ENCODE data around the gene XRCC1. TPM values are rescaled to one million over a fixed set of nuclear protein-coding genes. Genes with fewer than 3 reads are reported as not detected.
"Not testable (repeated sequence)": the region's sequence is repeated elsewhere in the genome, so short reads cannot be mapped to it uniquely, and the experiment has no call there.

The XRCC1 gene
- total RNA-seq, 1 donor from 2014 or later, result 18.4 TPM

DNA sequence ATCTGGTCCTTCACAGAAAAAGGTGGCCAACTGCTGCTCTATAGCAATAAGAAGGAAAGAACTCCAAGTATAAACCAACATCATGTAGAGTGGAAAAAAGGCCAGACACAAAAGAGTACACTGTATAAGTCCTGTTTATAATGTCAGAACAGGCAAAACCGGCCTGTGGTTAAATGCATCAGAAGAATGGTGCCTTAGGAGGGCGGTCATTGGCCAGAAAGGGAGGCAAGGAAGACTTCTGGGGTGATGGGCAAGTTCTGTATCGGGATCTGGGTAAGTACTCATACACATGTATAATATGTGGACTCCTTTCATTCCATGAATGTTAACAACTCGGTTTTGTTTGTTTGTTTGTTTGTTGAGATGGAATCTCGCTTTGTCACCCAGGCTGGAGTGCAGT, 52.4 kb downstream of the XRCC1 start:
- DNase-seq (ENCODE audit: low read depth, low spot score), result no peak

DNA sequence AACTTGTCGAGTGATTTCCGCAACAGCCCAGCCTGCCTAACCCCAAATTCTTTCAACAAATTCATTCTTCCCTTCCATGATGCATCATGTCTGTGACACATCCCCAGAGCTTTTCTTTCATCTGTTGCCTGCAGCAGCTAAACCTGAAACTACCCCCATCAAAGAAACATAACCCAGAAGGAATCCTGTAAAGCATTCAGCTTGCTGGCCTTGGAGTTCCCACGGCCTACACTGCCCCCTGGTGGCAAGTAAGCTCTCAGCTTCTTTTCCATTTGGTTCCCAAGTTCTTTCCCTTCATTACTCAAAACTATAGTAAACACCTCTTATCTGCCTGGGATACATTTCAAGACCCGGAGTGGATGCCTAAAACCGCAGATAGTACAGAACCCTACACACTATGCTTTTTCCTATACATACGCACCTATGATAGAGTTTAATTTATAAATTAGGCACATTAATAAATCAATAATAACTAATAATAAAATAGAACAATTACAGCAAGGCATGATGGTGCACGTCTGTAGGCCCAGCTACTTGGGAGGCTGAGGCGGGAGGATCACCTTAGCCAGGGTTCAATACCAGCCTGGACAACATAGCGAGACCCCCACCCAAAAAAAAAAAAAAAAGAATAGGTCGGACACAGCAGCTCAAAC, 55.8 kb downstream of the XRCC1 start:
- peak; percentile 57 for DNase-seq (ENCODE audit: low read depth, low spot score)

DNA sequence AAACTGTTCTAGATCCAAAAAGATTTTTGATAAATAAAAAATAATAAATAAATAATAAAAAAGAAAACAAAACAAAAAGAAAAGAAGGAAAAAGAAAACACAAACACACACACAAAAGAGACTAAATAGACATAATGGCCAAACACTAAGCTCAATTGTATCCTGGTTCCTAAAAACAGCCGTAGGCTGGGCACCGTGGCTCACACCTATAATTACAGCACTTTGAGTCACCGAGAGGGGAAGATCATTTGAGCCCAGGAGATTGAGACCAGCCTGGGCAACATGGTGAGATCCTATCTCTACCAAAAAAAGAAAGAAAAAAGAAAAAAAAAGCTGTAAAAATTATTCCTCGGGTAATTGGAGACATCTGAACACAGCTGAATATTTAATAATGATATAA, 57.3 kb downstream of the XRCC1 start:
- no peak for DNase-seq (ENCODE audit: low read depth, low spot score)

DNA sequence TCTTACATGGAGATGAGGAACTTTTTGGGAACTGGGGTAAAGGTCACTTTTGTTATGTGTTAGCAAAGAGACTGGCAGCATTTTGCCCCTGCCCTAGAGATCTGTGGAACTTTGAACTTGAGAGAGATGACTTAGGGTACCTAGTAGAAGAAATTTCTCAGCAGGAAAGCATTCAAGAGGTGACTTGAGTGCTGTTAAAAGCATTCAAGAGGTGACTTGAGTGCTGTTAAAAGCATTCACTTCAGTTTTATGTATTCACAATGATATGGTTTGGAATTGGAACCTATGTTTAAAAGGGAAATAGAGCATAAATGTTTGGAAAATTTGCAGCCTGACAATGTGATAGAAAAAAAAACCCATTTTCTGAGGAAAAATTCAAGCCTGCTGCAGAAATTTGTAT, 62.9 kb downstream of the XRCC1 start:
- DNase-seq (ENCODE audit: low read depth, low spot score), result not testable (repeated sequence)

DNA sequence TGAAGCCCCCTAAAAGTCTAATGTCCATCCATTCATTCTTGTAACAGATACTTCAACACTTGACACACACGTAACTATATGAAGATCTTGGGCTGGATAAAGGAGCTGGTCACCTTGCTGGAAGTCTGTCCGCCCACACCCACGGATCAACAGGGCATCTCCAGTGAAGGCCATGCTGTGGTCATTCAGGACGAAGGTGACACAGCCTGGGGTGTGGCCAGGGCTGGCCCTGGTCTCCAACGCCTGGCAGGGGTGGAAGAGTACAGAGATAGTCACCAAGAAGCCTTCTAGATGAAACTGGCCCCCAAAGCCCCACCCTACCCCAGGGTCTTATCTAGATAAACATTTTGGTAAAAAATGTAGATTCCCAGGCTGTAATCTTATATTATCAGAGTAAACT, 64.0 kb downstream of the XRCC1 start:
- no peak for DNase-seq (ENCODE audit: low read depth, low spot score)

DNA sequence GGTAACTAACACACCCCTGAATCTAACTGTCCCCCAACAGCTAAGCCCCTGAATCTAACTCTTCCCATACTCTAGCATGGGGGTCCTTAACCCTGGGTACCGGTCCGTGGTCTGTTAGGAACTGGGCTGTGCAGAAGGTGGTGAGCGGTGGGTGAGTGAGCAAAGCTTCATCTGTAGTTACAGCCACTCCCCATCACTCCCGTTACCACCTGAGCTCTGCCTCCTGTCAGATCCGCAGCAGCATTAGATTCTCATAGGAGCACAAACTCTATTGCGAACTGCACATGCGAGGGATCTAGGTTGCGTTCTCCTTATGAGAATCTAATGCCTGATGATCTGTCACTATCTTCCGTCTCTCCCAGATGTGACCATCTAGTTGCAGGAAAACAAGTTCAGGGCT, 64.6 kb downstream of the XRCC1 start:
- DNase-seq (ENCODE audit: low read depth, low spot score), result no peak

DNA sequence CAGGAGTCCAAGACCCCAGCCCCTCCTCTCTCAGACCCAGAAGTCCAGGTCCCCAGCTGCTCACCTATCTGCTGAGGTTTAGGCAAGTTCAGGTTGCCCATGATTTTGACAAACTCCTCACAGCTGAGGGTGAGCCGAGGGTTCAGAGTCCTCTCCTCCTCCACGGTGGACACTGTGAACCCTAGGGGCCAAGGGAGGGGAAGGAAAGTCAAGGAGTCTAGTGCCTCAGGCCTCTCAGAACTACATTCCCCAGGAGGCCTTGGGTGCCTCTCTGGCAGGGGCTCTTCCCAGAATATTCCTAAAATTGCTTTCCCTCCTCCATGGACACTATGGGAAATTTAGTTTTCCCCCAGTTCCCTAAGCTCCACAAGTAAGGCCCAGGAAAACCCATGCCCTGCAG, 67.4 kb downstream of the XRCC1 start:
- no peak for DNase-seq (ENCODE audit: low read depth, low spot score)

DNA sequence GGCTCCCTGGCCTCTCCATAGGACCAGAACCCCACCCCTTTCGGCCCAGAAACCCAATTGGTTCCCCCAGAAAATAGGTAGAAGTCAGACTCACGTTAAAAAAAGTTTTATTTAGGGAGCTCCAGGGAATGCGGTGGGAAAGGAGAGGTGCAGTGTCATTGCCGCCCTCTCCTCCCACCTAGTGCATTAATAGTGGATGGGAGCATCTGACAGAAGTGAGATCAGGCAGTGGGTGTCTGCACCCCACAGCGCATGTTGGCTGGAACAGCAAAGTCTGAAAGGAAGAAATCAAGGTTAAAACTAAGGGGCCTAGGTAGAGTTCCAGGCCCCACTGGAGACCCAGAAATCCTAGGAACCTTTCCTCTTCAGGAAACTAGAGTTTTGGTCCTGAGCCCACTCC, 68.7 kb downstream of the XRCC1 start:
- no peak for DNase-seq (ENCODE audit: low read depth, low spot score)

DNA sequence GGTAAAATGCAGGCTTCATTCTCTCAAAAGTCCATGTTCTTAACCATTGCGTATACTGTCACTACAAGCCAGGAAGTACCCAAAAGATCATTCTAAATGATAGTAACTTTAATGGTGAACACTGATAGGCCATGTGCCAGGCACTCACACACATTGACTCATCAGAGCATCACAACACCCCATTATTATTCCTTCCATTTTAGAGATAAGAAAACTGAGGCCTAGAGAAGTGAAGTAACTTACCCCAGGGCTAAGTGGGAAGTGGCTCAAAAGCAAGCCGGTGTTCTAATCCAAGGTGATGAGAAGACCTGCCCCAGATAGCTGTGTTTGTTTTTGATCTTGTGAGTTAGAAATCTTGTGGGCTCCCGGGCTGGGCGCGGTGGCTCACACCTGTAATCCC, 69.4 kb downstream of the XRCC1 start:
- no peak for DNase-seq (ENCODE audit: low read depth, low spot score)

DNA sequence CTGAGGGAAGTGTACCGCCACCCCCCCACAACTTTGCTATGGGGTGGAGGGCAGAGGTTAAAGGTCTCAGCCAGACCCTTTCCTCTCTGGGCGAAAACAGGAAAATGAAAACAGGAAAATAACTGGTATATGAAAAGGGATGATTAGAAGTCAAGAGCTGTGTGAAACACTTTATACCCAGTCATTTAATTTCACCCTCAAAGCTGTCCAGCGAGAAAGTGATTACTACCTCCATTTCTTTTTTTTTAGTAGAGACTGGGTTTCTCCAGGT, 70.2 kb downstream of the XRCC1 start:
- DNase-seq (ENCODE audit: low read depth, low spot score), result no peak

DNA sequence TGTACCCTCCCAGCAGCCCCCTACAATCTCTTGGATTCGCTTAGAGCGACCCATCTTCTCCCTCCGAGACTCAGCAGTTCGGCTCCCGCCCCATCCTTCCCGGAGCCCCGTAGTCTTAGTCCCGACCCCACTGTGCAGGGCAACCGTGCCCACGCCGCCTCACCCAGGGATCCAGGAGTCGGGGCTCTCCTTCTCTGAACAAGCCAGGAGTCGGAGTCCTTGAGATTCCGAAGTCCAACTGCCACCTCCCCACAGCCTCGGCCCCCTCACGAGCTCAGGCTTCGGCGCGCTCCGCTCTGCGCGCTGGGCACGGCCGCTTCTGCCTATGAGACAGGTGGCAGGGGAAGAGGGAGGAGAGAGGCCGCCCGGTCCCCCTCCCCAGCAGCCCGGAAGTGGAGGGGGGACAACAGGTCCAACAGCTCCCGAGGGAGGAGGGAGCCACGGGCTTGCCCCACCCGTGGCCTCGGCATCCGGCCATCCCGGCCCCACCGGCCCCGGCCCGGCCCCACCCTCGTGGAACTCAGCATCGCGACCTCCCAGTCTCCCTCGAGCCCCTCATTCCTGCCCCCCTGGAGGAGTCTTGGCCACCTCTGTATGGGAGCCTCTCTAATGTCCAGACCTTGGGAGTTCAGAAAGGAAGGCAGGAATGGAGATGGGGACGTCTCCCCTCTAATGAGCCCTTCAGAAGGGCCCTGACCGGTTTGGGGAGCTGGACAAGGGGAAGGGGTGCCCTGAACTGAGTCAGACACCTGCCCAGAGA, 70.7 kb downstream of the XRCC1 start, which contains the start of gene PHLDB3:
Gene PHLDB3 (minus strand): TSS at position 321 of the 760 bp plus-strand sequence. CDS start 628 bp downstream, outside the sequence.
- no peak for DNase-seq (ENCODE audit: low read depth, low spot score)

DNA sequence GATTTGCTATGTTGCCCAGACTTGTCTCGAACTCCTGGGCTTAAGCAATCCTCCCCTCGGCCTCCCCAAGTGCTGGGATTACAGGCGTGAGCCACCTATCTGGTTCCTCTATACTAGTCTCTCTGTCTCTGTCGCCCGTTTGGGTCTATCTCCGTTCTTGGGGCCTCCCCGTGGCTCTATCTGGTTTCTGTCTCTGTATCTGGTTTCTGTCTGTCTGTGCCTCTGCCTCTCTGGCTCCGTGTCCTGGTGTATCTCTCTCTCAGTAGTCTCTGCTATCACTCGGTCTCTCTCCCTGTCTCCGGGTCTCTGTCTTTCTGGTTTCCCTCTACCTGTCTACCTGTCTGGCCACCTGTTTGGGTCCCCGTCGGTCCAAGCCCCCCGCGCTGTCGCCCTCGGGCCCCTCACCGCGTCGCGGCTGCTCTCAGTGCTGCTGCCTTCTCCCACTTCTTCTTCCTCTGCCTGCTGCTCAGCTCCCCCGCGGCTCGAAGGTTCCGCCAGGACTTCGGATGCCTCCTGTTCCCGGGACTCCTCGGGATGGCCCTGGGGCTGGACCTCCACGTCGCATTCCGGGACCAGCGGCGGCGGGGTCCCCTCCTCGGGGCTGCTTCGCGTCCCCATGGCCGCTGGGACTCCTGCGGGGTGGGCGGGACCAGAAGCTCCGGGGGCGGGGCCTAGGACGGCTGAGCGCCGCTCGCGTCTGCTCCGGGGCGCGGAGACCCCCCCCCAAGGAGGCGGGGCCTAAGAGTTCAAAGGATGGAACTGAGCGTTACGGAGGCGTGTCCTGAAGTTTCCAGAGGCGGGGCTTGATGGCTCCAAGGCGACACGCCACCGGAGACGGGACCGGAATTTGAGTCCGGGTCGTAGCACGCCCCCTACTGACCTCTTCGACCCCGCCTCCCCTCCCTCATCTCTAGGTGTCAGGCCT, 71.6 kb downstream of the XRCC1 start:
- peak; percentile 69 for DNase-seq (ENCODE audit: low read depth, low spot score)

DNA sequence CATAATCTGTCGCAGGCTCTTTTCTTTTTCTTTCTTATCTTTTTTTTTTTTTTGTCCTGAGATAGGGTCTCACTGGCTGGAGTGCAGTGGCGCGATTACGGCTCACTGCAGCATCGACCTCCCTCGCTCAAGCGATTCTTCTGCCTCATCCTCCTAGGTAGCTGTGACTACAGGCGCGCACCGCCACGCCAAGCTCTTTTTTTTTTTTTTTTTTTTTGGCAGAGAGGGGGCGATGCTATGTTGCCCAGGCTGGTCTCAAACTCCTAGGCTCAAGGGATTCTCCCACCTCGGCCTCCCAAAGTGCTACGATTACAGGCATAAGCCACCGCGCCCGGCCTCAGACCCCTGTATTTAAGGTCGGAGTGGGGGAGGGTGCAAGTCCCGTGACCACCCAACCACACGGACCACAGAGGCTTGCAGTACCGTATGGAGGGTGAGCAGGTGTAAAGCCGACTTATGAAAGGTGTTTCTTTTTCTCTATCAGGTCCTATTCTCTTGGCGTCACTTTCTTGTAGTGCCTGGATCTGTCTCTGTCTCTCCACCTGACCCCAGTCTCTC, 72.8 kb downstream of the XRCC1 start:
- no peak for DNase-seq (ENCODE audit: low read depth, low spot score)

DNA sequence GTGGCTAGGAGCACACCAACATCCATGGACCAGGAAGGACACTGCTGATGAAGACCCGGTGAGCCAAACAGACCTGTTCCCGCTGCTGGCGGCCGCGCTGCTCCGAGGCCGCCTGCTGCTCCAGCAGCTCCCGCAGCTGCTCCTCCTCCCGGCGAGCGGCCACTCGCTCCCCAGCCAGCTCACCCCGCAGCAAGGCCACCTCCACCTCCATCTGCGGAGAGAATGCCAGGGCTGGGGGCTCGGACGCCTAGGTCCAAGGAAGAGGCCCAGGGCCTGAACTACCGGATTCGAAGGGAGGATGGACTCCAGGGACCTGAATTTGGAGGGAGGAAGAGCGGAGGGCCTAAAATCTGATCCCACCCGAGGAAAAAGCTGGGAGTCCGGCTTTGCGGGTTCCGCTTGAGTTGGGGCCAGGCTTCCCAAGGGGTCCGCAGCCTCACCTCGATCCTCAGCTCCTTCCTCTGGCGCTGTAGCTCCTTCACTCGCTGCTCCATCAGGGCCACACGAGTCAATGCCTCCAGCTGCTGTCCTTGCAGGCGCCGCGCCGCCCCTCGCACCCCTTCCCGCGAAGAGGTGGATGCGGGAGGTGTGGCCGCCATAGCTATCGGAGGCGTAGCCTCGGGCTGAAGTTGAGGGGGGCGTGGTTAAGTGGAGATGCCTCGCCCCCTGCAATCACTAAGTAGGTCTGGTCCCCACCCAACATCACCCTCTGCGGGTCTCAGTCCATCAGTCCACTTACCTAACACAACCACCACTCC, 73.5 kb downstream of the XRCC1 start:
- no peak for DNase-seq (ENCODE audit: low read depth, low spot score)

DNA sequence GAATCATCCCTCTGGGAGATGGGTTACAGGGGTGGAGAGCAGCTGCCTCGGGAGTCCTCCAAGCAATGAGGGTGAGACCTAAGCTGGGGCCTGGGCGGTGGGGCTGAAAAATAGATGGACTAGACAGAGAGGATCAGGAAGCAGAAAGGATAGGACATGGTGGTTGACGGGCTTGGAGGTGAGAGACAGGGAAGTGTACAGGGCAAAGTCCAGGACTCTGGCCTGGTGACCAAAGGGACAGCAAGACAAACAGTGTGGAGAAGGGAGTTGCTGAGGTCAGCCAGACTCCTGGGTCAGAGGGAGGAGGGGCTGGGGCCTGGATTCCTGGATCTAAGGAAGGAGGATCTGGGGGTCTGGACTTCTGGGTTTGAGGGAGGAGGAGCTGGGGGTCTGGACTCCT, 76.3 kb downstream of the XRCC1 start:
- no peak for DNase-seq (ENCODE audit: low read depth, low spot score)

DNA sequence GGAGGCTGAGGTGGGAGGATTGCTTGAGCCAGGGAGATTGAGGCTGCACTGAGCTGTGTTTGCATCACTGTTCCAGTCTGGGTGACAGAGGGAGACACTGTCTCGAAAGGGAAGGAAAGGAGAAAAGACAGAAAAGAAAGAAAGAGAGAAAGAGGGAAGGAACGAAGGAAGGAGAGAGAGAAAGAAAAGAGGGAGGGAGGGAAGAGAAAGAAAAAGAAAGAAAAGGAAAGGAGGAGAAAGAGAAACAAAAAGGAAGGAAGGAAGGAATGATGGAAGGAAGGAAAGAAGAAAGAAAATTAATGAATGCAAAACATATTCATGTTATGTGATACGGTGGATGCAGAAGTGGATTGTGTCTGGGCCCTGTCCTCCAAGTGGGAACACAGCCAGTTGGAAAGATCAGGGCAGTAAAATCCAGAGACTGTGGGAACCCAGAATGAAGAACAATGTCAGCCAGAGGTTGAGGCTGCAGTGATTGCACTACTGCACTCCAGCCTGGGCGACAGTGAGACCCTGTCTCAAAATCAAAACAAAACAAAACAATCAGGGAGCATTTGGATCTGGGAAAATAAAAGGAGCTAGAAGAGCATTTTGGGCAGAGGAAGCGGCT, 77.0 kb downstream of the XRCC1 start:
- no peak for DNase-seq (ENCODE audit: low read depth, low spot score)

DNA sequence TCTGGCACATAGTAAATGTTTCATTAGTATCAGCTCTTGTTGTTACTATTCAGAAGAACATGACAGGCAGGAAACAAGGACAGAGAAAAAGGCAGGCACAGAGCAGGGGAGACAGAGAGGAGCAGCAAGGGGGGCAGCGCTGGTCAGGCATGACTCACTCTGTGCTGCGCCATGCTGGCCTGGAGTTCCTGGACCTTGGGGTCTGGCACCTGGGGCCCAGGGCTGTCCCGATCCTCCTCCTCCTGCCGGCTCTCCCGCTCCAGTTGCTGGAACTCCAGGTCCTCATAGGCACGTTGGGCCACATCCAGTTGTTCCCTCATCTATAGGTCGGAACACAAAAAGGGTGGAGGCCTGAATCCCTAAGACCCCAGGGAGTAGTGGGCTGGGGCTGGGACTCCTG, 78.4 kb downstream of the XRCC1 start:
- DNase-seq (ENCODE audit: low read depth, low spot score), result no peak

DNA sequence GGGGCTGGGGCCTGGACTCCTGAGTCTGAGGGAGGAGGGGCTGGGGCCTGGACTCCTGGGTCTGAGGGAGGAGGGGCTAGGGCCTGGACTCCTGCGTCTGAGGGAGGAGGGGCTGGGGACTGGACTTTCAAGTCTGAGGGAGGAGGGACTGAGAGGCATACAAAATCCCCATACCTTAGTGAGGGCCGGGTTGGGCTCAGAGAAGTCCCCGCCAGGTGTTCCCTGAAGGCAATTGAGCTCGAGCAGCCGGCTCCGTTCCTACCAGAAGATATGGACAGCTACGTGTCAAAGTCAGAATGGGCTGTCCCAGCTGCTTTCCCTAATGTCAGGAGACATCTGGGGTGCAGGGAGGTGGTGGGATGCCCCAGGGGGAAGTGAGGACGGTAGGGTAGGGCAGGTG, 80.2 kb downstream of the XRCC1 start:
- DNase-seq (ENCODE audit: low read depth, low spot score), result no peak

All from pulmonary artery endothelial cell (primary cell).